K562 (cell line): ENCODE measurements around the gene IRF2BP2. TPM values are rescaled to one million over a fixed set of nuclear protein-coding genes. Genes with fewer than 3 reads are reported as not detected.

ENCODE experiments used
- BRF1 ChIP-seq: IDR thresholded peaks from 3 replicates; pipeline ENCODE4 v1.6.1; 2011; ENCODE audit warnings: borderline replicate concordance, mild to moderate bottlenecking; ENCODE audit not compliant: insufficient read length; ENCODE audit errors: extremely low read depth
- CEBPG ChIP-seq, 3 experiments: fragments of 200-800 bp in 1 of 3; sonication (Bioruptor generic) in 1 of 3; sonication (generic) in 1 of 3; formaldehyde crosslinking in 1 of 3; IDR thresholded peaks in 2 of 3; conservative IDR thresholded peaks in 1 of 3; 2 replicates each; pipeline versions ENCODE4 v1.6.1 to v1.8.0; 2016 to 2022; ENCODE audit warnings: missing compliant biosample characterization in 2 of 3, missing genetic modification characterization in 2 of 3, mild to moderate bottlenecking in 1 of 3, missing genetic modification reagents in 1 of 3
- DPF2 ChIP-seq: fragments of 450-650 bp; IDR thresholded peaks from 2 replicates; pipeline ENCODE4 v1.6.1; 2016
- EHMT2 ChIP-seq: fragments of 450-650 bp; IDR thresholded peaks from 2 replicates; pipeline ENCODE4 v1.6.1; 2018; ENCODE audit warnings: antibody characterized with exemption
- HEY1 ChIP-seq: fragments of 250-450 bp; sonication (Bioruptor Pico); IDR thresholded peaks from 2 replicates; pipeline ENCODE4 v1.5.0; 2020; ENCODE audit warnings: mild to moderate bottlenecking, moderate library complexity, borderline replicate concordance
- HOXB6 ChIP-seq: fragments of 250-450 bp; sonication (Bioruptor Pico); IDR thresholded peaks from 2 replicates; pipeline ENCODE4 v1.5.1; 2022; ENCODE audit warnings: mild to moderate bottlenecking, borderline replicate concordance
- IRF2 ChIP-seq: sonication (generic); formaldehyde crosslinking; IDR thresholded peaks from 2 replicates; pipeline ENCODE4 v1.8.1; 2022; ENCODE audit warnings: mild to moderate bottlenecking, missing genetic modification reagents
- NFRKB ChIP-seq: fragments of 450-650 bp; IDR thresholded peaks from 2 replicates; pipeline ENCODE4 v1.6.1; 2016; ENCODE audit warnings: low read depth
- NUFIP1 ChIP-seq: fragments of 450-650 bp; IDR thresholded peaks from 2 replicates; pipeline ENCODE4 v1.6.1; 2018; ENCODE audit not compliant: partially characterized antibody
- SETDB1 ChIP-seq: IDR thresholded peaks from one replicate; pipeline ENCODE4 v1.6.1; 2012; ENCODE audit warnings: low read length, control low read depth, inconsistent platforms
- SMARCA5 ChIP-seq: fragments of 450-650 bp; IDR thresholded peaks from 2 replicates; pipeline ENCODE4 v1.6.1; 2016
- SREBF2 ChIP-seq: sonication (generic); formaldehyde crosslinking; IDR thresholded peaks from 2 replicates; pipeline ENCODE4 v1.4.0; 2020; ENCODE audit warnings: mild to moderate bottlenecking, missing genetic modification reagents
- TAF15 ChIP-seq: fragments of 200-400 bp; formaldehyde crosslinking; IDR thresholded peaks from 2 replicates; pipeline ENCODE4 v1.6.1; 2017; ENCODE audit warnings: mild to moderate bottlenecking, low read depth, low read length, moderate library complexity
- TCF7 ChIP-seq: sonication (generic); IDR thresholded peaks from 2 replicates; pipeline ENCODE4 v1.6.1; 2016; ENCODE audit warnings: antibody characterized with exemption, borderline replicate concordance
- XRCC4 ChIP-seq: IDR thresholded peaks from one replicate; pipeline ENCODE4 v1.6.1; 2011; ENCODE audit not compliant: insufficient read depth, insufficient read length; ENCODE audit errors: extremely low read depth
- XRCC5 ChIP-seq: fragments of 200-400 bp; formaldehyde crosslinking; IDR thresholded peaks from 2 replicates; pipeline ENCODE4 v1.6.1; 2017; ENCODE audit warnings: low read depth, mild to moderate bottlenecking, low read length
- ZBTB17 ChIP-seq: fragments of 450-650 bp; formaldehyde crosslinking; IDR thresholded peaks from 2 replicates; pipeline ENCODE4 v1.4.0; 2020; ENCODE audit warnings: mild to moderate bottlenecking
- ZFPM2 ChIP-seq: fragments of 250-450 bp; sonication (Bioruptor Pico); IDR thresholded peaks from 2 replicates; pipeline ENCODE4 v1.5.1; 2022; ENCODE audit warnings: mild to moderate bottlenecking
- ZNF143 ChIP-seq: sonication (generic); formaldehyde crosslinking; IDR thresholded peaks from 2 replicates; pipeline ENCODE4 v1.9.0; 2022; ENCODE audit warnings: mild to moderate bottlenecking, missing genetic modification reagents
- ZNF699 ChIP-seq: fragments of 250-450 bp; sonication (Bioruptor Pico); IDR thresholded peaks from 2 replicates; pipeline ENCODE4 v1.8.0; 2021; ENCODE audit warnings: mild to moderate bottlenecking, moderate library complexity; ENCODE audit not compliant: insufficient replicate concordance
- ZSCAN32 ChIP-seq: fragments of 450-650 bp; formaldehyde crosslinking; IDR thresholded peaks from 2 replicates; pipeline ENCODE4 v1.4.0; 2020; ENCODE audit warnings: mild to moderate bottlenecking, moderate library complexity
- polyA plus RNA-seq, 8 experiments: library from polyadenylated mRNA; depleted of rRNA in 4 of 8; stranded (reverse) in 5 of 8; unstranded in 3 of 8; fragments of >200 nt; fragmentation: Nextera tagmentation in 2 of 8; fragmentation: Illumina TruSeq in 1 of 8; extraction: Ambion mirVana in 2 of 8; extraction: Trizol in 1 of 8; gene quantifications; 2 replicates each; pipeline versions ENCODE4 v1.2.1 to v1.2.3, GENCODE V29; 2011 to 2014; ENCODE audit warnings: inconsistent platforms in 1 of 8, missing spikeins in 1 of 8
- total RNA-seq, 7 experiments: library from RNA; depleted of rRNA in 6 of 7; stranded (reverse); fragments of >200 nt in 6 of 7; fragmentation: Illumina TruSeq in 2 of 7; extraction: Trizol in 2 of 7; gene quantifications; 2 replicates each; pipeline versions ENCODE4 v1.2.1 to v1.2.3, GENCODE V29; 2011 to 2021; ENCODE audit warnings: low replicate concordance in 1 of 7
- TF ChIP-seq, protein P1 (sequence below): sonication (generic); formaldehyde crosslinking; IDR thresholded peaks from 2 replicates; pipeline ENCODE4 v1.8.1; 2022; ENCODE audit warnings: missing genetic modification reagents
- TF ChIP-seq, protein P2 (sequence below): sonication (generic); formaldehyde crosslinking; IDR thresholded peaks from 2 replicates; pipeline ENCODE4 v1.5.0; 2020; ENCODE audit warnings: missing genetic modification reagents
- TF ChIP-seq, protein P3 (sequence below): IDR thresholded peaks from 2 replicates; pipeline ENCODE4 v1.6.1; 2011; ENCODE audit not compliant: insufficient read length; ENCODE audit errors: extremely low read depth
- TF ChIP-seq, protein P4 (sequence below): IDR thresholded peaks from 2 replicates; pipeline ENCODE4 v1.6.1; 2012; ENCODE audit warnings: low read depth, low read length, improper control_type of control experiment, borderline replicate concordance

Gene IRF2BP2
- total and polyA plus RNA-seq, 9 of the 15 experiments (the other 6 are each of a cell fraction or from before 2014, with no cell fraction given): 7.7 to 68.6 (median 22.1) TPM

DNA sequence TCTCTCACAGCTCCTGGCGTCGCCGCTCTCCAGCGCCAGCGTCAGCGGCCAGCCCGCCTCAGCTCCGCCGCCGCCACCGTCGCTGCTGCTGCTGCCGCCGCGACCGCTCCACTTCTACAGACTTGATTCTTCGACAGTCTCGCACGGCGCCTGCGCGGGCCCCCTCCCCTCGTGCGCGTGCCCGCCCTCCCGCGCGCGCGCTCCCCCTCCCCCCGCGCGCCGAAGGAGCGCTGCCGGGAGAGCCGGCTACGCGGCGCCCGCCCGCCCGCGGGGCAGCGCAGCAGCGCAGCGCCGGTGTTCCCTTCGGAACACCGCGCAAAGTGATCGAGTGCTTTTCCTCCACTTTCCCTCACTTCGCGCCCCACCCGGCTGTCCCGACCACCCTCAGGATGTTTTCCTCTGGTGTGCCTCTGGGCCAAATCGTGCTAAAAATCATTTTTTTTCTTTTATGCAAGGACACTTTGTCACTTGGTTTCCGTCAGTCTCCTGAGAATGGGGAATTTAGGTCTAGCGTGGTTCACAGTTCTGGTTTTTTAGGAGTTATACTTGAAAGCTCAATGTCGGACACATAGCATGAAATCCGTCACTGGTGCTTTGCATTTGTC, at the start of gene IRF2BP2 (continued):
- no peak for TF ChIP-seq NUFIP1
- no peak for TF ChIP-seq ZNF143 (CRISPR knock-in tag)
- TF ChIP-seq DPF2: peak; percentile 65
- TF ChIP-seq IRF2 (CRISPR knock-in tag): no peak
- TF ChIP-seq, protein P1, sequence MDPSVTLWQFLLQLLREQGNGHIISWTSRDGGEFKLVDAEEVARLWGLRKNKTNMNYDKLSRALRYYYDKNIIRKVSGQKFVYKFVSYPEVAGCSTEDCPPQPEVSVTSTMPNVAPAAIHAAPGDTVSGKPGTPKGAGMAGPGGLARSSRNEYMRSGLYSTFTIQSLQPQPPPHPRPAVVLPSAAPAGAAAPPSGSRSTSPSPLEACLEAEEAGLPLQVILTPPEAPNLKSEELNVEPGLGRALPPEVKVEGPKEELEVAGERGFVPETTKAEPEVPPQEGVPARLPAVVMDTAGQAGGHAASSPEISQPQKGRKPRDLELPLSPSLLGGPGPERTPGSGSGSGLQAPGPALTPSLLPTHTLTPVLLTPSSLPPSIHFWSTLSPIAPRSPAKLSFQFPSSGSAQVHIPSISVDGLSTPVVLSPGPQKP (CRISPR knock-in tag): no peak
- no peak for TF ChIP-seq XRCC4
- no peak for TF ChIP-seq ZSCAN32 (CRISPR knock-in tag)
- TF ChIP-seq TCF7: no peak
- no peak for TF ChIP-seq CEBPG (CRISPR knock-in tag; IDR thresholded peaks at IDR 0.05)
- TF ChIP-seq CEBPG (tag; conservative IDR thresholded peaks at IDR 0.05 in 1 of 2, IDR thresholded peaks at IDR 0.05 in 1 of 2): no peak
- TF ChIP-seq BRF1: no peak
- no peak for TF ChIP-seq ZNF699
- TF ChIP-seq SREBF2: no peak
- TF ChIP-seq NFRKB: peak; percentile 87
- TF ChIP-seq, protein P2, sequence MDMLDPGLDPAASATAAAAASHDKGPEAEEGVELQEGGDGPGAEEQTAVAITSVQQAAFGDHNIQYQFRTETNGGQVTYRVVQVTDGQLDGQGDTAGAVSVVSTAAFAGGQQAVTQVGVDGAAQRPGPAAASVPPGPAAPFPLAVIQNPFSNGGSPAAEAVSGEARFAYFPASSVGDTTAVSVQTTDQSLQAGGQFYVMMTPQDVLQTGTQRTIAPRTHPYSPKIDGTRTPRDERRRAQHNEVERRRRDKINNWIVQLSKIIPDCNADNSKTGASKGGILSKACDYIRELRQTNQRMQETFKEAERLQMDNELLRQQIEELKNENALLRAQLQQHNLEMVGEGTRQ (CRISPR knock-in tag): no peak
- no peak for TF ChIP-seq EHMT2
- TF ChIP-seq, protein P3, sequence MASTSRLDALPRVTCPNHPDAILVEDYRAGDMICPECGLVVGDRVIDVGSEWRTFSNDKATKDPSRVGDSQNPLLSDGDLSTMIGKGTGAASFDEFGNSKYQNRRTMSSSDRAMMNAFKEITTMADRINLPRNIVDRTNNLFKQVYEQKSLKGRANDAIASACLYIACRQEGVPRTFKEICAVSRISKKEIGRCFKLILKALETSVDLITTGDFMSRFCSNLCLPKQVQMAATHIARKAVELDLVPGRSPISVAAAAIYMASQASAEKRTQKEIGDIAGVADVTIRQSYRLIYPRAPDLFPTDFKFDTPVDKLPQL: no peak
- TF ChIP-seq HEY1 (CRISPR knock-in tag): no peak
- TF ChIP-seq SETDB1: no peak
- no peak for TF ChIP-seq TAF15
- no peak for TF ChIP-seq HOXB6 (CRISPR knock-in tag)
- no peak for TF ChIP-seq XRCC5
- no peak for TF ChIP-seq SMARCA5
- TF ChIP-seq ZFPM2: 0 out of 2 replicates have a peak, but pooled peaks have one; percentile 37
- no peak; the same call in 1 of the 2 replicates for TF ChIP-seq ZBTB17 (CRISPR knock-in tag)
- TF ChIP-seq, protein P4, sequence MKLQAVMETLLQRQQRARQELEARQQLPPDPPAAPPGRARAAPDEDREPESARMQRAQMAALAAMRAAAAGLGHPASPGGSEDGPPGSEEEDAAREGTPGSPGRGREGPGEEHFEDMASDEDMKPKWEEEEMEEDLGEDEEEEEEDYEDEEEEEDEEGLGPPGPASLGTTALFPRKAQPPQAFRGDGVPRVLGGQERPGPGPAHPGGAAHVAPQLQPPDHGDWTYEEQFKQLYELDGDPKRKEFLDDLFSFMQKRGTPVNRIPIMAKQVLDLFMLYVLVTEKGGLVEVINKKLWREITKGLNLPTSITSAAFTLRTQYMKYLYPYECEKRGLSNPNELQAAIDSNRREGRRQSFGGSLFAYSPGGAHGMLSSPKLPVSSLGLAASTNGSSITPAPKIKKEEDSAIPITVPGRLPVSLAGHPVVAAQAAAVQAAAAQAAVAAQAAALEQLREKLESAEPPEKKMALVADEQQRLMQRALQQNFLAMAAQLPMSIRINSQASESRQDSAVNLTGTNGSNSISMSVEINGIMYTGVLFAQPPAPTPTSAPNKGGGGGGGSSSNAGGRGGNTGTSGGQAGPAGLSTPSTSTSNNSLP: peak; percentile 30; the same call in 1 of the 2 replicates
